NCI-H2196 (cell line): Measurements from ENCODE around the gene RAPGEF3.

Experiments used
- DNase-seq: peaks from one replicate; lab custom pipeline; 2025; ENCODE audit not compliant: unreplicated experiment; lab: John Stamatoyannopoulos, UW

Gene RAPGEF3

GRCh38 chr12:47791351-47791746, 32.7 kb upstream of the RAPGEF3 start:
- no peak for DNase-seq

- no peak for DNase-seq
Observed at GRCh38 chr12:47790676-47791350, 32.1 kb upstream of the RAPGEF3 start.

- DNase-seq: no peak
Observed at GRCh38 chr12:47789712-47790489, 31.2 kb upstream of the RAPGEF3 start.

GRCh38 chr12:47789141-47789540, 30.5 kb upstream of the RAPGEF3 start:
- no peak for DNase-seq

- no peak for DNase-seq
Observed at GRCh38 chr12:47787596-47788319, 29.1 kb upstream of the RAPGEF3 start.

- no peak for DNase-seq
Observed at GRCh38 chr12:47786662-47787280, 28.1 kb upstream of the RAPGEF3 start.

GRCh38 chr12:47785887-47786661, 27.4 kb upstream of the RAPGEF3 start:
- DNase-seq: no peak

GRCh38 chr12:47785036-47785886, 26.6 kb upstream of the RAPGEF3 start:
- DNase-seq: no peak

- no peak for DNase-seq
Observed at GRCh38 chr12:47783821-47784819, 25.4 kb upstream of the RAPGEF3 start.

- no peak for DNase-seq
Observed at GRCh38 chr12:47783024-47783755, 24.5 kb upstream of the RAPGEF3 start.

GRCh38 chr12:47782372-47782770, 23.7 kb upstream of the RAPGEF3 start:
- DNase-seq: no peak

- peak; percentile 22 for DNase-seq
Observed at GRCh38 chr12:47781479-47782371, 23.0 kb upstream of the RAPGEF3 start.

- DNase-seq: no peak
Observed at GRCh38 chr12:47779943-47780504, 21.3 kb upstream of the RAPGEF3 start.

GRCh38 chr12:47779301-47779942, 20.7 kb upstream of the RAPGEF3 start:
- DNase-seq: peak; percentile 84

GRCh38 chr12:47778881-47779280, 20.2 kb upstream of the RAPGEF3 start:
- no peak for DNase-seq
